Measurements from ENCODE around the gene RCAN2. TPM values are rescaled to one million over a fixed set of nuclear protein-coding genes. Genes with fewer than 3 reads are reported as not detected.

The RCAN2 gene
- total RNA-seq, 2 experiments from 2014 or later: not detected

- BruUV-seq (replicated peaks): no TSS peak
- H3K4me2 ChIP-seq (ENCODE audit: low read length): no peak overlapping the region
- TF ChIP-seq EZH2phosphoT487 (IDR thresholded peaks at IDR 0.05; ENCODE audit: borderline replicate concordance, low read depth, low read length): no peak
- TF ChIP-seq CTCF (conservative IDR thresholded peaks at IDR 0.05; ENCODE audit: low read length): no peak
- no peaks in the 10 kb centered on the region for H3K9me2 ChIP-seq (ENCODE audit: insufficient read depth, low read length)
- POLR2A ChIA-PET: interaction anchor here (0.8 to 1.0 kb wide), 2 partner anchors 162 to 604 kb away, joined by 3 to 4 read pairs; no protein-coding TSS in a partner anchor
- H3K9me3 ChIP-seq (ENCODE audit: low read length): no peaks in the 10 kb centered on the region
- H2AFZ ChIP-seq (ENCODE audit: low read length): no peak overlapping the region
- no peak overlapping the region for H3K27ac ChIP-seq (ENCODE audit: low read depth, low read length, poor library complexity, severe bottlenecking)
- H3K4me1 ChIP-seq (ENCODE audit: insufficient read depth, low read length, poor library complexity, severe bottlenecking): peaks cover 17% of the 10 kb centered on the region
- intact Hi-C loops (cut with micrococcal nuclease; ENCODE audit: unreplicated experiment): no loop called here
- H3K4me3 ChIP-seq (ENCODE audit: low read depth, low read length, poor library complexity, severe bottlenecking): no peak overlapping the region
- CTCF ChIA-PET (ENCODE audit: unreplicated experiment): no interaction called here
- H3K79me2 ChIP-seq (ENCODE audit: insufficient read depth, low read depth, low read length): no peaks in the 10 kb centered on the region
- DNase-seq (ENCODE audit: low spot score): no peak
- H3K36me3 ChIP-seq (ENCODE audit: insufficient read depth, low read length): no peaks in the 10 kb centered on the region
- no peaks in the 10 kb centered on the region for H4K20me1 ChIP-seq (ENCODE audit: insufficient read depth, low read length)
Measured at GRCh38 chr6:46216879-46217278, 274.4 kb downstream of the RCAN2 start.

DNA sequence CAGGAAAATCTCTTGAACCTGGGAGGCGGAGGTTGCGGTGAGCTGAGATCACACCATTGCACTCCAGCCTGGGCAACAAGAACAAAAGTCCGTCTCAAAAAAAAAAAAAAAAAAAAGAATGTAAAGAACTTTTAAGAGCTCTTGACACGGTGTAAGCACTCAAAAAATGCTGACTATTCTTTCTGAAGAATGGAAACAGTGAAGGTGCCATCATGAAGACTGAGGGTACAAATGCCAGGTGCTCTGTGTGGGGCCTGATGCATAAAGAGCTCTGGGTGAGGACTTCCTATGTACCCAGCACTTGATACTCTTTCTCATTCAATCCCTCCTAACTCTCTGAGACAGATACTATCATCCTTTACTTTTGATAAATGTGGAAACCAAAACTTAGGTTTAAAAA, 275.5 kb downstream of the RCAN2 start:
- CTCF ChIA-PET (ENCODE audit: unreplicated experiment): no interaction called here
- no peak overlapping the region for H3K4me2 ChIP-seq (ENCODE audit: low read length)
- H3K4me1 ChIP-seq (ENCODE audit: insufficient read depth, low read length, poor library complexity, severe bottlenecking): peaks cover 14% of the 10 kb centered on the region
- no peaks in the 10 kb centered on the region for H3K9me2 ChIP-seq (ENCODE audit: insufficient read depth, low read length)
- POLR2A ChIA-PET: interaction anchor here (0.6 to 1.8 kb wide), 6 partner anchors 13 to 605 kb away, joined by 3 to 4 read pairs (median 3); no protein-coding TSS in a partner anchor
- no peak overlapping the region for H3K4me3 ChIP-seq (ENCODE audit: low read depth, low read length, poor library complexity, severe bottlenecking)
- no peaks in the 10 kb centered on the region for H3K79me2 ChIP-seq (ENCODE audit: insufficient read depth, low read depth, low read length)
- no peaks in the 10 kb centered on the region for H3K36me3 ChIP-seq (ENCODE audit: insufficient read depth, low read length)
- H3K27ac ChIP-seq (ENCODE audit: low read depth, low read length, poor library complexity, severe bottlenecking): no peak overlapping the region
- H4K20me1 ChIP-seq (ENCODE audit: insufficient read depth, low read length): no peaks in the 10 kb centered on the region
- DNase-seq (ENCODE audit: low spot score): no peak
- intact Hi-C loops (cut with micrococcal nuclease; ENCODE audit: unreplicated experiment): no loop called here
- H3K9me3 ChIP-seq (ENCODE audit: low read length): no peaks in the 10 kb centered on the region
- TF ChIP-seq EZH2phosphoT487 (IDR thresholded peaks at IDR 0.05; ENCODE audit: borderline replicate concordance, low read depth, low read length) (no peak), CTCF (conservative IDR thresholded peaks at IDR 0.05; ENCODE audit: low read length) (no peak)
- no peak overlapping the region for H2AFZ ChIP-seq (ENCODE audit: low read length)
- no TSS peak for BruUV-seq (replicated peaks)

DNA sequence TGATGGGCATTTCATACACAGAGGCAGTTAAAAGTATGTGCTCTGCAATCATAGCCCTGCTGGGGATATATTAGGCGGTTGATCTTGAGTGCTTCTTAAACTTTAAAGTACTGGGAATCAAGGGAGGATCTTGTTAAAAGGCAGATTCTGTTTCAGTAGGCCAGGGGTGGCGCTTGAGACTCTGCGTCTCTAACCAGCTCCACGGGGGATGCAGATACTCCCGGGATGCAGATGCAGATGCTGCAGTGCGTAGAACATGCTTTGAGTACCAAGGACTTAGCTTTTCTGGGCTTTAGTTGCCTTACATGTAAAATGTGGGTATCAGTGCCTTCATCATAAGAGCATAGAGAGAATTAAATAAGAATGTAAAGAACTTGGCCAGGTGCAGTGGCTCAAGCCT, 276.0 kb downstream of the RCAN2 start:
- POLR2A ChIA-PET: interaction anchor here (0.9 to 1.8 kb wide), 3 partner anchors 12 to 62 kb away, joined by 3 to 4 read pairs (median 3); no protein-coding TSS in a partner anchor
- Histone ChIP-seq H3K4me2 (ENCODE audit: low read length) (no peak overlapping the region), H3K36me3 (ENCODE audit: insufficient read depth, low read length) (no peaks in the 10 kb centered on the region), H3K79me2 (ENCODE audit: insufficient read depth, low read depth, low read length) (no peaks in the 10 kb centered on the region), H3K4me3 (ENCODE audit: low read depth, low read length, poor library complexity, severe bottlenecking) (no peak overlapping the region), H2AFZ (ENCODE audit: low read length) (no peak overlapping the region), H3K27ac (ENCODE audit: low read depth, low read length, poor library complexity, severe bottlenecking) (no peak overlapping the region), H3K9me3 (ENCODE audit: low read length) (no peaks in the 10 kb centered on the region), H3K9me2 (ENCODE audit: insufficient read depth, low read length) (no peaks in the 10 kb centered on the region), H3K4me1 (ENCODE audit: insufficient read depth, low read length, poor library complexity, severe bottlenecking) (peaks cover 8% of the 10 kb centered on the region), H4K20me1 (ENCODE audit: insufficient read depth, low read length) (no peaks in the 10 kb centered on the region)
- TF ChIP-seq CTCF (conservative IDR thresholded peaks at IDR 0.05; ENCODE audit: low read length): no peak
- no peak for TF ChIP-seq EZH2phosphoT487 (IDR thresholded peaks at IDR 0.05; ENCODE audit: borderline replicate concordance, low read depth, low read length)
- BruUV-seq (replicated peaks): no TSS peak
- CTCF ChIA-PET (ENCODE audit: unreplicated experiment): no interaction called here
- intact Hi-C loops (cut with micrococcal nuclease; ENCODE audit: unreplicated experiment): no loop called here
- DNase-seq (ENCODE audit: low spot score): no peak

Data from OCI-LY7 (cell line).